ENCODE data around the gene METTL13. TPM values are rescaled to one million over a fixed set of nuclear protein-coding genes. Genes with fewer than 3 reads are reported as not detected.

Gene METTL13
- total and polyA plus RNA-seq, 2 donors (not counting 1 experiment from before 2014, with no cell fraction given): 16.8 to 33.0 TPM

DNA sequence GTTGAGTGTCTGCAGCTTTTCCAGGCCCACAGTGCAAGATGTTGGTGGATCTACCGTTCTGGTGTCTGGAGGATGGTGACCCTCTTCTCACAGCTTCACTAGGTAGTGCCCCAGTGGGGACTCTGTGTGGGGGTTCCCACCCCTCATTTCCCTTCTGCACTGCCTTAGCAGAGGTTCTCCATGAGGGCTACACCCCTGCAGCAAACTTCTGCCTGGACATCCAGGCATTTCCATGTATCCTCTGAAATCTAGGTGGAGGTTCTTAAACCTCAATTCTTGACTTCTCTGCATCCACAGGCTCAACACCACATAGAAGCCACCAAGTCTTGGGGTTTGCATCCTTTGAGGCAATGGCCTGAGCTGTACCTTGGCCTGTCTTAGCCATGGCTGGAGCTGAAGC, 45.5 kb downstream of the METTL13 start:
- no peak overlapping the region for H2AFZ ChIP-seq (ENCODE audit: insufficient read depth, low read depth, low read length, poor library complexity, severe bottlenecking)
- no peaks in the 10 kb centered on the region for H3K36me3 ChIP-seq (replicated peaks in 1 of 2; ENCODE audit: control extremely low read depth in 1 of 2, control insufficient read depth in 1 of 2, extremely low read depth in 1 of 2, insufficient read depth in 2 of 2, low read length in 1 of 2)
- H3K79me2 ChIP-seq (ENCODE audit: control insufficient read depth, insufficient read depth, low read length): no peaks in the 10 kb centered on the region
- H4K20me1 ChIP-seq (ENCODE audit: control insufficient read depth, insufficient read depth, low read length, poor library complexity, severe bottlenecking): no peaks in the 10 kb centered on the region
- no peak overlapping the region for H3K27ac Mint-ChIP-seq
- H3K27ac ChIP-seq (ENCODE audit: low read length in 2 of 2): no peak overlapping the region
- ATAC-seq (ENCODE audit: low read depth) (no peak), DNase-seq (no peak)
- H3K4me3 ChIP-seq (ENCODE audit: control extremely low read depth in 1 of 5, extremely low read depth in 1 of 5, insufficient read depth in 1 of 5, low read depth in 2 of 5, low read length in 4 of 5): no peak overlapping the region
- H3K4me3 Mint-ChIP-seq: no peak overlapping the region
- H3K9me3 Mint-ChIP-seq (ENCODE audit: insufficient read depth): peaks cover 23% of the 10 kb centered on the region
- ChIA-PET POLR2A (no interaction called here), CTCF (no interaction called here)
- intact Hi-C loops (cut with micrococcal nuclease): no loop called here
- no peaks in the 10 kb centered on the region for H3K4me1 Mint-ChIP-seq
- TF ChIP-seq EZH2 (IDR thresholded peaks at IDR 0.05; ENCODE audit: borderline replicate concordance, insufficient read depth, low read depth, low read length, poor library complexity, severe bottlenecking): no peak
- TF ChIP-seq, protein P1, sequence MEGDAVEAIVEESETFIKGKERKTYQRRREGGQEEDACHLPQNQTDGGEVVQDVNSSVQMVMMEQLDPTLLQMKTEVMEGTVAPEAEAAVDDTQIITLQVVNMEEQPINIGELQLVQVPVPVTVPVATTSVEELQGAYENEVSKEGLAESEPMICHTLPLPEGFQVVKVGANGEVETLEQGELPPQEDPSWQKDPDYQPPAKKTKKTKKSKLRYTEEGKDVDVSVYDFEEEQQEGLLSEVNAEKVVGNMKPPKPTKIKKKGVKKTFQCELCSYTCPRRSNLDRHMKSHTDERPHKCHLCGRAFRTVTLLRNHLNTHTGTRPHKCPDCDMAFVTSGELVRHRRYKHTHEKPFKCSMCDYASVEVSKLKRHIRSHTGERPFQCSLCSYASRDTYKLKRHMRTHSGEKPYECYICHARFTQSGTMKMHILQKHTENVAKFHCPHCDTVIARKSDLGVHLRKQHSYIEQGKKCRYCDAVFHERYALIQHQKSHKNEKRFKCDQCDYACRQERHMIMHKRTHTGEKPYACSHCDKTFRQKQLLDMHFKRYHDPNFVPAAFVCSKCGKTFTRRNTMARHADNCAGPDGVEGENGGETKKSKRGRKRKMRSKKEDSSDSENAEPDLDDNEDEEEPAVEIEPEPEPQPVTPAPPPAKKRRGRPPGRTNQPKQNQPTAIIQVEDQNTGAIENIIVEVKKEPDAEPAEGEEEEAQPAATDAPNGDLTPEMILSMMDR (IDR thresholded peaks at IDR 0.05): no peak
- no peaks in the 10 kb centered on the region for H3K4me1 ChIP-seq (ENCODE audit: control insufficient read depth in 2 of 2, insufficient read depth in 2 of 2, low read length in 2 of 2)
- peaks cover 0 to 23% (median 16%) of the 10 kb centered on the region in 3 donors for H3K9me3 ChIP-seq (ENCODE audit: control extremely low read depth in 1 of 3, control insufficient read depth in 2 of 3, insufficient read depth in 1 of 3, low read length in 2 of 3)
- no peak overlapping the region for H3K4me2 ChIP-seq (replicated peaks; ENCODE audit: low read depth, low read length, poor library complexity, severe bottlenecking)
- no CpG with 5 or more reads among the region's 1 CpG for WGBS (ENCODE audit: insufficient coverage)
- no peak overlapping the region for H3K9ac ChIP-seq (ENCODE audit: low read length)
- no peaks in the 10 kb centered on the region for H3K27me3 ChIP-seq (replicated peaks in 1 of 4; ENCODE audit: control extremely low read depth in 1 of 4, control insufficient read depth in 3 of 4, insufficient read depth in 4 of 4, low read length in 3 of 4)
- H3K27me3 Mint-ChIP-seq: no peaks in the 10 kb centered on the region

DNA sequence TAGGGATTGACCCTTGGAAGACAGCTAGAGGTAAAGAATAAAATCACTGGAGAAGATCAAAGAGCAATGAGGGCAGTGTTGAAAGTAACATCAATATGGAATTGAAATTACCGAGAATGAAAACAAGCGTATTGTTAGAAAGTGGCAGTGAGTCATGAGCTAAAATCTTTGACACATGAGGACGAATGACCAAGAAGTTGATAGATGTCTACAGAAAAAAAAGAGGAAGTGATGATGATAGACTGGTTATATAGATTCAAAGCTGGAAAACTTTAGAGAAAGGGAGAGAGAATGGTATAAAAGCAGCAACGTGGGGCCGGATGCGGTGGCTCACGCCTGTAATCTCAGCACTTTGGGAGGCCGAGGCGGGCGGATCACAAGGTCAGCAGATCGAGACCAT, 47.3 kb downstream of the METTL13 start:
- no peaks in the 10 kb centered on the region for H3K27me3 ChIP-seq (replicated peaks in 1 of 4; ENCODE audit: control extremely low read depth in 1 of 4, control insufficient read depth in 3 of 4, insufficient read depth in 4 of 4, low read length in 3 of 4)
- no peaks in the 10 kb centered on the region for H3K79me2 ChIP-seq (ENCODE audit: control insufficient read depth, insufficient read depth, low read length)
- TF ChIP-seq, protein P1 (IDR thresholded peaks at IDR 0.05): no peak
- TF ChIP-seq EZH2 (IDR thresholded peaks at IDR 0.05; ENCODE audit: borderline replicate concordance, insufficient read depth, low read depth, low read length, poor library complexity, severe bottlenecking): no peak
- CTCF ChIA-PET: no interaction called here
- H3K4me2 ChIP-seq (replicated peaks; ENCODE audit: low read depth, low read length, poor library complexity, severe bottlenecking): no peak overlapping the region
- ATAC-seq (ENCODE audit: low read depth) (no peak), DNase-seq (no peak)
- no peaks in the 10 kb centered on the region for H3K36me3 ChIP-seq (replicated peaks in 1 of 2; ENCODE audit: control extremely low read depth in 1 of 2, control insufficient read depth in 1 of 2, extremely low read depth in 1 of 2, insufficient read depth in 2 of 2, low read length in 1 of 2)
- POLR2A ChIA-PET: no interaction called here
- H3K9ac ChIP-seq (ENCODE audit: low read length): no peak overlapping the region
- Mint-ChIP-seq H3K9me3 (ENCODE audit: insufficient read depth) (peaks cover 23% of the 10 kb centered on the region), H3K27ac (no peak overlapping the region), H3K27me3 (no peaks in the 10 kb centered on the region), H3K4me3 (no peak overlapping the region), H3K4me1 (no peaks in the 10 kb centered on the region)
- H3K4me3 ChIP-seq (ENCODE audit: control extremely low read depth in 1 of 5, extremely low read depth in 1 of 5, insufficient read depth in 1 of 5, low read depth in 2 of 5, low read length in 4 of 5): no peak overlapping the region
- H3K4me1 ChIP-seq (ENCODE audit: control insufficient read depth in 2 of 2, insufficient read depth in 2 of 2, low read length in 2 of 2): no peaks in the 10 kb centered on the region
- H4K20me1 ChIP-seq (ENCODE audit: control insufficient read depth, insufficient read depth, low read length, poor library complexity, severe bottlenecking): no peaks in the 10 kb centered on the region
- 63% methylated on average over 9 of the region's 11 CpGs for WGBS (ENCODE audit: insufficient coverage)
- H3K27ac ChIP-seq (ENCODE audit: low read length in 2 of 2): no peak overlapping the region
- intact Hi-C loops (cut with micrococcal nuclease): no loop called here
- peaks cover 0 to 23% (median 16%) of the 10 kb centered on the region in 3 donors for H3K9me3 ChIP-seq (ENCODE audit: control extremely low read depth in 1 of 3, control insufficient read depth in 2 of 3, insufficient read depth in 1 of 3, low read length in 2 of 3)
- no peak overlapping the region for H2AFZ ChIP-seq (ENCODE audit: insufficient read depth, low read depth, low read length, poor library complexity, severe bottlenecking)

Data from B cell (primary cell).